GM18498 (cell line): ENCODE results near the gene RPAIN.
"Not testable (repeated sequence)": the region's sequence is repeated elsewhere in the genome, so short reads cannot be mapped to it uniquely, and the experiment has no call there.

Source experiments
- ATAC-seq: cut with Tn5 transposase; IDR thresholded peaks from one replicate; pipeline ENCODE4 v1.9.1; 2021; ENCODE audit warnings: mild to moderate bottlenecking, moderate library complexity; ENCODE audit not compliant: unreplicated experiment

Gene RPAIN

DNA sequence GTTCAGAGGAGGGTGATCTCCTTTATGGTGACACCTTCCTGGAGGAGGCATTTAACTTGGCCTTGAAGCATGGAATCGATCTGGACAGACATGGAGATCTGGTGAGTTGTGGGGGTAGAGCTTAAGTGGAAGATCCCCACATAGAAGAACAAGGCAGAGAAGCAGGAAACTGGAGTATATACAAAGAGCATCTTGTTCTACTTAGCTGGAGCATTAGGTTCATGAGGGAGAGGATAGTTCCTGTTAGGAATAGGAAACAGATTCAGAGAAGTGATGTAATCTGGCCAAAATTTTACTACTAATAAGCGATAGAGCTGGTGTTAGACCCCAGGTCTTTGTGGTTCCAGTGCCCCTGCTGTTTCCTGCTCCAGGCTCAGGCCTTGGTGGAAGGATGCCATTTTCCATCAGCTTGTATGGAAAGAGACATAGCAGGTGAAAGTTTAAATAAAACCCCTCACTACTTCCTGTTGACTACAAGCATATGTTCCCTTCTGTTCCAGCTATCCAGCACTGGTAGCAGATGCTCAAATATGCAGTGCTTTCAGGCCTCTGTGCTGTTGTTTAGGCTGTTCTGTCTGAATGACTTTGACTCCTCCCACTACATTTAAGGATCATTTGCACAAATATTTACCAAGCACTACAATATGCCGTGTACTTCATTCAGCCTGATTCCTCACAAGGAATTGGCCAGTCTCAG, 9.4 kb downstream of the RPAIN start:
- no peak for ATAC-seq

DNA sequence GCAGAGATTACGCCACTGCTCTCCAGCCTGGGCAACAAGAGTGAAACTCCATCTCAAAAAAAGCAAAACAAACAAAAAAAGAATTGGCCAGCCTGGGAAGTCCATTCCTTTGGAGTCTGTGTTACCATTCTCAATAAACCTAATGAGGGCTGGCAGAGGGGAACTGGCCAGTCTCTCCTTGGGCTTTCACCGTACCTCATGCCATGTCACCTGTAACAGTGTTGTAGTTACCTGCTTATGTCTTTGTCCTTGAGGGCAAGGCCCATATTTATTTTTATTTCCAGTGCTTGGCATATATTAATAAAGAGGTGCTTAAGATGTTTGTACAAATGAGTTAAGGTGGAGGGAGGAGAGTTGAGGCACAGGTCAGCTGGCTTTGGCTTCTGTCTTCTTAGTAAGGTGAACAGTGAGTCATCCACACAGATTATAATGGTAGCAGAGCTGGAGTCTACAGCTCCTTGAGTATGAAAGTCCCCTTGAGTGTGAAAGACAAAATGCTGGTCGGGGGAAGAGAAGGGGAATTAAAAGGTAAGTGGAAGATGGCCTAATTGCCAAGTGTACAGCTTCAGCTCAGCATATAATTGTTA, 10.5 kb downstream of the RPAIN start:
- no peak for ATAC-seq

DNA sequence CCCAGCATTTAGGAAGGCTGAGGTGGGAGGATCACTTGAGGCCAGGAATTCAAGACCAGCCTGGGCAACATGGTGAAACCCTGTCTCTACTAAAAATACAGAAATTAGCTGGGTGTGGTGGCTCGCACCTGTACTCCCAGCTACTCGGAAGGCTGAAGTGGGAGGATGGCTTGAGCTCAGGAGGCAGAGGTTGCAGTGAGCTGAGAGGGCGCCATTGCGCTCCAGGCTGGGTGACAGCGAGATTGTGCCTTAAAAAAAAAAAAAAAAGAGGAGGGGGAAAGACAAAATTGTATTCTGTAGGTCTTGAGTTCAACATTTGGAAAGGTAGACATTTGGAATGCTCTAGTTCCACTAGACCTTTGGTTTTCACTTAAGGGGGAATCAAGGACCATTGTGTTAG, 11.3 kb downstream of the RPAIN start:
- not testable (repeated sequence) for ATAC-seq

DNA sequence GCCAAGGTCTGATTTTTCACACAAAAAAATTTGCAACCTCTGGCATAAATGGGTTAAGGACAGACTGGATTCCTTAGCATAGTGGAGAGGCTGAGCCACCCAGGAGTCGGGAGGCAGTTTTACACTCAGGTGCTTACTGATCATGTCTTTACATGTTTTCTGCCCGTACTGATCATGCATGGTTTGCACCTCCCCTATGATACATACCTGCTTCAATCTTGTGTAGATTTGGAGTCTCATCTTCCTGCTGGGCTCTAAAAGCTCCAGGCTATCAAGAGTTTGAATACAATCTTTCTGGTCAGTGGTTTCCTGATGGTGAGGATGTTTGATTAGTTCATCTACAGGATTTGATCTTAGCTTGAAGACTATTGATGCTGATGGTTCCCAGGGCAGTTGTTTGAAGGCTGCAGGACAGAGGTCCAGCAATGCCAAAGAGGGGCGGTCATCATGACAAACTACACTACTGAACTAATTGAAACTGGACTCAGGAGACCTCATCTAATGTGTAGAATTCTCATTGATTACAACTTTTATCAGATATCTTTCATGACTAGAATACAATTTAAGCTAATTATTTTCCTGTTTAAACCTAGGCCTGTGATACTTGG, 12.1 kb downstream of the RPAIN start:
- ATAC-seq = no peak

DNA sequence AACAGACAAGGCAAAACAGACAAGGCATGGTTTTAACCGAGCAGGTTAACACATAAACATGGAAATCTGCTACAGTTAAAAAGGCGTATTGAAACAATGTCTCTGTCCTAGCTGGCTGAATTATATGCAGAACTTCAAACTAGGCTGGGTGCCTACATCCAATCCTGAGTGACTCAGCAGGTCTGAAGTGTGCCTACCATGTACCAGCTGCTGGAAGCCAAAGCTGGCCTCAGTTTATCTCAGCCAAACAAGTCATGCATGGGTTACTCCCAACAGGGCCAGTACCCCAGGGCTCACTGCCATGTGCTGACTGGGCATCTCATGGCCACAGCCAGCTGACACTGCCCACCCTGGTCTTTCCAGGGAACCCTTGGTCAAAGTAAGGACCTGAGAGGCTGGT, 15.0 kb downstream of the RPAIN start:
- ATAC-seq = no peak

DNA sequence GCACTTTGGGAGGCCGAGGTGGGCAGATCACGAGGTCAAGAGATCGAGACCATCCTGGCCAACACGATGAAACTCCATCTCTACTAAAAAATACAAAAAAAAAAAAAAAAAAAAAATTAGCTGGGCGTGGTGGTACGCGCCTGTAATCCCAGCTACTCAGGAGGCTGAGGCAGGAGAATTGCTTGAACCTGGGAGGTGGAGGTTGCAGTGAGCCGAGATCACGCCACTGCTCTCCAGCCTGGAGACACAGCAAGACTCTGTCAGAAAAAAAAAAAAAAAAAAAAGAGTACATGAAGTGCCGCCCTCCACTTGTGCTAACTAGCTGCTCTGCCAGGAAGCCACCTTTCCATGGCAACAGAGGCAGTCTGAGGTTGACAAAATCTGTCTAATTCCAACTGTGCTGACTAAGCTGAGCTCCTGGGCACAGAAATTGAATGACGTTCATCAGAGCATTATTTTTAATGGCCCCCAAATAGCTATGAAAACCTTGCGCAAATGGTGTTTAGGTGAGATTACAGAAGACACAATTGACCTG, 15.9 kb downstream of the RPAIN start:
- ATAC-seq = not testable (repeated sequence)

DNA sequence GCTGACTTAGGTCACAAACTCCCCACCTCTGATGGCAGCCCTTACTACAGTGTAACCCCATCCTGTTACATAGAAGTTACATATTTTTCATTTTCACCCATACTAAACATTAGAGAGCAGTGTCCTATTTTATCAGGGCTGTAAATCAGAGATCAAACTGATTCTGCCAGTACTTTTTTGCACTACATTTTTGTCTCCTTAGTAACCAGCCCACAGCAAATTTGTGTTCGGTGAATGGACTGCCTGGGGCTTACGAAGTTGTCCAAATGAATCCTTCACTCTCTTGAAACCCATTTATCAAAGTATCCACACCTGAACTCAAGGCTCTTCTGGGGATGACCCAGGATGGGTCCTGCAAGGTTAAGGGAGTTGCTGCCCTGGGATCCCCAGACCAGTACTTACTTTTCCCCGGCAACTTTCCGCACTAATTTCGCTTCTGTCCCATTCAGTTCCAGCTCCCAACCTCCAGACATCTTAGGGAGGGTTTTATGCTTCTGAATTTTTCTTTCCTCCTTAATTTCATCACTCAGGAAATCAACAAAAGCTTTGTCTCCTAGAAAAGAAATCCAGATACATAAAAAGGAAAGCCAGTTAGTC, 17.8 kb downstream of the RPAIN start:
- ATAC-seq = no peak

DNA sequence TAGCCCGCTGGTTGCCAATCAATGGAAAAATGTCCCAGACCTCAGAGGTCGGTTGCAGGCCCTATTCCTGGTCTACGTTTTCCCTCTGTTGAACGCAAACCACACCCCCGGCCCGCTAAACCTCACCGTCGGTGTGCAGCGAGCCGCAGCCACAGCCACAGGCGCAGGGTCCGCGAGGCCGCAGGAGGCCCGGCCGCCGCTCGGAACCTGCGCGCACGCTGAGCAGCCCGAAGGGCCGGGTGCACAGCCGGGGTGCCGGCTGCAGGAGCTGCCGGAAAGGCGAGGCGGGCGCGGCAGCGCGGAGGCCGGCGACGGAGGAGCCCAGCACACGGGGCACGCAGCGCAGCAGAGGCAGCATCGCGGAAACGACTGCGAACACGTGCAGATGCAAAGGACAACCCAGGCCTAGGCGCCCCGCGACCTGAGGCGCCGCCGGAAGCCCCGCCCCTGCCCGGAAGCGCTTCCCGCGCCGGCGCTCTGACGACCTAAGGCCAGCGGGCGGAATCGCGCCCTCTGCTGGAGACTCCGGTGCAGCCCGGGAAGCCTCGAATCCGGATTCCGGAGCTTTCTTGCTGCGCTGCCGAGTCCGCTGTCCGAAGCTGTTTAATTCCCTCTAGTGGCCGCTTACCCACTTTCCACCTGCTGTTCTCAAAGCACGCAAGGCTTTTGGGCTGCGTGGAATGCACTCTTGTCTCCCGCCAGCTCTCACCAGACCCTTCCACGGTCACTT, 18.9 kb downstream of the RPAIN start, which contains the start of gene C1QBP:
C1QBP (minus strand) TSS at position 440 of the 730 bp plus-strand sequence; CDS start at position 358, 82 bp downstream.
- ATAC-seq = peak; percentile 90

DNA sequence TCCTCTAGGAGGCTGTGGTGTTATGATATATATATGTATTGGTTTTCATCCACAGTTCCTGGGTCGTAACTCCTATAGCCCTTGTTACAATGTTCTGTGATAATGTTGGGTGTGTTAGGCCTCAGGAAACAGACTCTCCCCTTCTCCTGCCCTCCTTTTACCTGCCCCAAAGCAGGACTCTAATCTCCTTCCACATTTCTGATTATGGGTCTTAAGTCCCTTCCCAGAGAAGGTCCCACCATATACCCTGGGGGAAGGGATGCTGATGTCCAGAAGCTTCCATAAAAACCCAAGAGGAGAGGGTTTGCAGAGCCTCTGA, 19.4 kb downstream of the RPAIN start:
- ATAC-seq = no peak

DNA sequence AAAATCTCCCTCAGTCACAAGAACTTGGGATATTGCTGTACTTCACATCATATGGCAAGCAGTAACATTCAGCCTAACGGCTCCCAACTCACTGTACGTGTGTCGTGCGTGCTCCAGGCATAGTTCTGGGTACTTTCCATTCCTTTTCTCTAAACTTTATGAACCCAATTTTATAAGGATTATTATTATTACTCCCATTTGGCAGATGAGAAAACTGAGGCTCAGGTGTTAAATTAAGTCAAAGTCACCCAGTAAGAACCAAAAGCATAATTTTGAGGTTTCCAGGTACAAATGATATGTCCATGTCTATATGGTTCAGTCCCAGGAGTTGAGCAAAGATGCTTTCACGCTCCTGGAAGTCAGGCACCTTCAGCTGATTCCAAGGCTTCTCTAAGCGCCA, 23.7 kb downstream of the RPAIN start:
- no peak for ATAC-seq

DNA sequence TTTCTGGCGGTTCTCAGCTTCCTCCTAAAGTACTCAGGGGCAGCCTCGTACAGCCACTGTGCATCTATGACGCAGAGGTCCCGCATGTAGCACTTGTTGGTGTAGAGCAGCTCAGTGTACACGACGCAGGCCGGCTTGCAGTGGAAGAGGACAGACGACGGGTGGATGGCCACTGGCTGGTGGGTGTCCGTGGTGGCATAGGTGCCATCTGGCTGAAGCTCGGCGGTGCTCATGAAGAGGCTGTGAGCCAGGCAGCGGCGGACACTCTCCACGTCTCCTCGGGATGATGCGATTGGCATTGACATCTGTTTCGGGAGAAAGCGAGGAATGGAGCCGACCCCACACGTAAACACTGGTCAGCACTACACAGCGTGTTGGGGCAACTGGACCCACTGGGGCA, 24.2 kb downstream of the RPAIN start:
- no peak for ATAC-seq

DNA sequence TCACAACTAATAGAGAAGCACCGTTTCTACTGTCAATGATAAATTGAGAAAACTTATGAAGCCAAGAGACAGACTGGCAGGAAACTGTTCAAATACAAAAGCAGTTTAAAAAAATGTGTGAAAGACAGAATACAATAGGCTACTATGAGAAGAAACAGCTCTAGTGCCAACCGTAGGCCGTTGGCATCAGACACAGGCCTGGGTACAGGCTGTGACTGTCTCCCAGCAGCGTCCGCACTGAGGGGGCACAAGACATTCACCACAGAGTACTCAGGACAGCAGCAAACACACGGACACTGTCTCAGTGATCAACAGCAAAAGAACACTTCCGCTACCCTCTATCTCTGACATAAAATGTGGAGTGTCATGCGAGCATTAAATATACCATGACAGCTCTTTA, 26.8 kb downstream of the RPAIN start:
- ATAC-seq = no peak

DNA sequence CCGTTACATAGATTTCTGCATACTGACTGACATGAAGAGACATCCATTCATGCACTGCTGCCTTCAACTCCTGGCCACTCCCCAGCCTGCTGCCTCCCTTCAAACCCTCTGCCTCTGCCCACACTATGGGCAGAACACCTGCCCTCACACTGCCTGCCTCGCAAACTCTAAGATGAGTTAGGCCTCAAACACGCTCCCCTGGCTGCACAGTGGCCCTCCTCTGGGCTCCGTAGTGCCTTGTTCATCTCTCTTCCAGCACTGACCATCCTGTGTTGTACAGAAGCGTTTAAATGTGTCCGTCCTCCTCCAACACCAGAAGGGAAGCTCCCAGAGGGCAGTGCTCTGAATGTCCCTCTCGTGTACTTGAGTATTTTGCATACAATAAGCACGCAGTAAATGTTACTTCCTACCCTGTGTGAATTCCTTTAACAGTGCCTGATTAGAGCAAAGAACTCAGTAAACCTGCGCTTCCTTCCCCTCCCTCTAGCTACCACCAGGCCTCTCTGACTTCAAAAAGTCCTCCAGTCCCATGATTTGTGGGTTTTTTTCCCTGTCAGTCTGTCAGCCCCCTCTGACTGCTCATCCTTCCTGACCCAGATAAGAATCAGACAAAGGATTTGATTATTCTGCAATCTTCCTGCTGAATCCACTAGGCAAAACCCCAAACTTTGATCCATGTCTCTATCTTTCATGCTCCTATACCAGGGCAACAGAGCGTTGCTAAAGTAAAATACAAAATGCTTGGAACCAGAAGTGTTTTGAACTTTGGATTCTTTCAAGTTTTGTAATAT, 44.9 kb downstream of the RPAIN start:
- no peak for ATAC-seq

DNA sequence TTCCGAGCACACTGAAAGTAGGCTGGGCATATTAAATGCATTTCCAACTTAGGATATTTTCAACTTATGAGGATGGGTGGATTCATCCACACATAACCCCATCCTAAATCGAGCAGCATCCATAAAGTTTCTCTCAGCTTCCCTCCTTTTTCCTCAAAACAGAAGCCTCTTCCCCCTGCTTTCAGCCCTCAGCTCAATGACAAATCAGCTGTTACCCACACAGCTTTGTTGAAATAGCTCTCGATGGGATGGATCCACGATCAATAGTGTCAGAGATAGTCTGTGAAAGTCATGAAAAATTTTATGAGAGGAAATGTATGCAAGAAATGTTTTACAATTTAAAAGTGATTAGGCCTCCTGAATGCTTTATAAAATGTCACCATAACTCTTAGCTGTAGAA, 46.3 kb downstream of the RPAIN start:
- no peak for ATAC-seq

DNA sequence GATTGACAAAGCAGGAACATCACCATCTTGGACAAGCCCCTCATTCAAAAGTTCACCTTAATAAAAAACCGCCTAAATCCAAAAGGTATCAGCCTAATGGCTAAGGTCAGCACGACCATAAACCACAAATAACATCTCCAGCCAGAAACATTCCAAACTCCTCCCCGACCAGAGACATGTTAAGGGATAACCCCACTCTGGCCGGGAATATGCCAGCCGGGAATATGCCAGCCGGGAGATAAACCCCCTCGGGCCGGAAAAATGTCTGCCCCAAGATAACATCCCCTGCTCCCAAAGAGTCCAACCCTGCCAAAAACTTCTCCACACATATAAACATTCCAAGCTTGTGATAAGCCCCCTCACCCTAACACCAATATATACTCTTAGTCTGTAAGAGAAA, 47.4 kb downstream of the RPAIN start:
- ATAC-seq = no peak

DNA sequence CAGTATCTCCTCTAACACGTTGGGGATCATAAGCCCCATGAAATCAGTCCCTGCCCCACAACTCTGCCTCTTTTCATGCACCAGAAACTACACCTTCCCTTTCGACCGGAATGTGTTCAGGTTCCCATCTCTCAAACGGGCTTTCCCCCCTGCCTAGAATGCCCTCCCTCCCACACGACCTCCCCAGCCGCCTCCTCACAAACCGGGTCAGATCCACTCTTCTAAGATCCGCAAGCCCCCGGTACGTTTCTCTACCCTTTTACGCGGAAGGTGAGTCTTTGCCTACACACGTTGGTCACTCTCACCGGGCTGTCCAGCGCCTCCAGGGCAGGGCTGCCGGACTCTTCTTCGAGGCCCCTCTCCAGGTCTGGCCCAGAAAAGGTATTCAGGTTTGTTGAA, 48.1 kb downstream of the RPAIN start:
- ATAC-seq = peak; percentile 12

DNA sequence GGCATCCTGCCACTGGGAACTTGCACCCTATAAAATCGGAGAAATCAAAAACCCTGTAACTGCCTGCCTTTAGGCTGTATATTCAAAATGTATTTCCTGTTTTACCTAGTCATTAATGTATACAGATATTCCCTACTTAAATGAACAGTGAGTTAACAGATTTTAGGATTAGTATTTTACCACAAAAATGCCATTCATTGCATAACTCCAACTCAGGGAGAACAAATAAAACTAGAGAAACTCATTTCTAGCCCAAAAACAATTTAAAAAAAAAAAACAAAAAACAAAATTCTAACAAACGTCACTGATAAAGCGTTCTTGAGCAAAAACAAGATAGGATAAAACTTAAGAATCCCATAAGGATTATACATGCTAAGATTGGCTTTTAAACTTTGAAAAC, 52.5 kb downstream of the RPAIN start:
- ATAC-seq = no peak

DNA sequence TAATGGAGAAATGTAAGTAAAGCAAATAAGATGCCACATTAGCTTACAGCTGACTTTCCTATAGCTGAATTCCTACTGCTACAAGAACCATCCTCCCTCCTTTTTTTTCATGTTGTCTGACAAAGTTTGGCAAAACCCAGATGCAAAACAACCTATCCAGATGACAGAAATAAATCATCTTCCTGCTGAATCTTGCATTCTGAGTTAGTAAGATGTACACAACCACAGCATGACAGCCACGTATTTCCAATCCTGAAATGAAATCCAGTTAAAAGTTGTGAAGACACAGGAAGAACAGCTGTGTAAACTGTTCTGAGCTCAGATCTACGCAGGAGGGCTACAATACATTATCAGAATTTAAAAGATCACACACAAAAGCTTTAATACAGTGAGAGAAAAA, 53.9 kb downstream of the RPAIN start:
- no peak for ATAC-seq

DNA sequence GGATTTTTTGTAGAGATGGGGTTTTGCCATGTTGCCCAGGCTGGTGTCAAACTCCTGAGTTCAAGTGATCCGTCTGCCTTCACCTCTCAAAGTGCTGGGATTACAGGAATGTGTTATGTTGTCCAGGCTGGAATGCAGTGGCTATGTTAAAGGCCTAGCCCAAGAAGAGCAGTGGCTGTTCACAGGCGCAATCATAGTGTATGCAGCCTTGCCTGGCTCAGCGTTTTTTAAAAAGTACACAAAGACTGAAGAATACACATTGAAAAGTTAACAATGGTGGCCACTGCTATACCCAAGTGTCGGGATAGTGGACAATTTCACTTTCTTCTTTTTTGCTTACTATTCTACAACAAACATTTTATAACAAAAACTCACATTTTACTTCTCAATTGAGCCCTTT, 59.0 kb downstream of the RPAIN start:
- ATAC-seq = no peak

DNA sequence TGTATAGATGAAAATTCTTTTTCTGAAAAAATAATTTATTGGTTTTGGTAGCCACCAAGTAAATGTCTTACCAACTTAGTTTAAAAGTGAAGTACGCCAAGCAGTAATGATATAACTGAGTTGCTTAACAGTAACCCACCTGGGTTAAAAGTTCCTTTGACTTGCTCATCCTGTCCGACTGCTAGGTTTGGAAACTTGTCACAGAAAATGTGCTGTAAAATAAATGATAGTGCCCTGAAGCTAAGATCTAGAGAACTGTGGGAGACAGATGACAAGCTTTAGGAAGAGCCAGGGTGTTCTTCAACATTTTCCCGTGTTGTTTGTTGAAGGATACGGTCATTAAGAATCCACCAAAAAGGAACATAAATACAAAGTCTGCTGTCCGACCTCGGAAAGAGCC, 61.0 kb downstream of the RPAIN start:
- no peak for ATAC-seq

DNA sequence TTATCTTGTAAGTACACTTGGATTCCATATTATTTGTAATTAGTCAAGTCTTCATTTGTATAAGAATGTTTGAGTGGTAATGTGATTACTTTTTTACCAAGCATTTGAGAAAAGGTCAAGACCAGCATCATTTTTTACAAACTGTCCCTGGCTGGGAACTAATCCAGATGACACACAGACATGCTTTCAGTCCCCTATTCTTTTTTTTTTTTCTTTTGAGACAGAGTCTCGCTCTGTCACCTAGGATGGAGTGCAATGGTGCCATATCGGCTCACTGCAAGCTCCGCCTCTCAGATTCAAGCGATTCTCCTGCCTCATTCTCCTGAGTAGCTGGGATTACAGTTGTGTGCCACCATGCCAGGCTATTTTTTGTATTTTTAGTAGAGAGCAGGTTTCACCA, 61.5 kb downstream of the RPAIN start:
- no peak for ATAC-seq
